CD4-positive, alpha-beta T cell treated with Interferon alpha-2 for 1 hour (primary cell): ENCODE measurements around the gene C5AR1.
"Not testable (repeated sequence)": the region's sequence is repeated elsewhere in the genome, so short reads cannot be mapped to it uniquely, and the experiment has no call there.

Experiments used
- DNase-seq, 2 donors: peaks; one replicate each; pipeline ENCODE4 v3.0.0-alpha.2; 2020 to 2022

C5AR1 gene

DNA sequence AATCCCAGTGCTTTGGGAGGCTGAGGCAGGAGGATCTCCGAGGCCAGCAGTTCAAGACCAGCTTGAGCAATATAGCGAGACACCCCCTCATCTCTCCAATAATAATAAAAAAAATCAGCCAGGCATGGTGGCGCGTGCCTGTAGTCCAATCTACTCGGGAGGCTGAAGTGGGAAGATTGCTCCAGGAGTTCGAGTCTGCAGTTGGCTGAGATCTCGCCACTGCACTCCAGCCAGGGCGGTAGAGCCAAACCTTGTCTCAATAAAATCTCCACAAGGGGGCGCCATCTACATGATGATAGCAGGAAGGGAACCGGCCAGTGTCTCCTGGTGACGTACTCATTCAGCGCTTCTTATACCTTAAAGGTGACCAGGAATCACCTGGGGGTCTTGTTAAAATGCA lies 13.6 kb upstream of the C5AR1 start:
- DNase-seq, result peak; percentile 79 to 87

DNA sequence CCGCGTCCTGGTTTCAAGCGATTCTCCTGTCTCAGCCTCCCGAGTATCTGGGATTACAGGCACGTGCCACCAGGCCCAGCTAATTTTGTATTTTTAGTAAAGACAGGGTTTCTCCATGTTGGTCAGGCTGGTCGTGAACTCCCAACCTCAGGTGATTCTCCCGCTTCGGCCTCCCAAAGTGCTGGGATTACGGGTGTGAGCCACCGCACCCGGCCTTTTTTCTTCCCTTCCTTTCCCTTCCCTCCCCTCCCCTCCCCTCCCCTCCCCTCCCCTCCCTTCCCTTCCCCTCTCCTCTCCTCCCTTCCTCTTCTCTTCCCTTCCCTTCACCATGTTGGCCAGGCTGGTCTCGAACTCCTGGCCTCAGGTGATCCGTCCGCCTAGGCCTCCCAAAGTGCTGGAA lies 8.8 kb upstream of the C5AR1 start:
- not testable (repeated sequence) for DNase-seq

DNA sequence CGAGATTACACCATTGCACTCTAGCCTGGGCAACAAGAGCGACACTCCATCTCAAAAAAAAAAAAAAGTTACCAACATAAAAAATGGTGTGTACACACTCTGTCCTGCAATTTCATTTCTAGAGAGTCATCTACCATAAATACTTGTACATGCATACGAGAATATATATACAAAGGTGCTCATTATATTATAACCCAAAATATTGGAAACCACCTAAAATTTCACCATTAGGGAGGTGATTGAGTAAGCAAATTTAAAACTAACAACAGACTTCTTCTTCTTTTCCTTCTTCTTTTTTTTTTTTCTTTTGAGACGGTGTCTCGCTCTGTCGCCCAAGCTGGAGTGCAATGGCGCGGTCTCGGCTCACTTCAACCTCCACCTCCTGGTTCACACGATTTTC lies 7.4 kb upstream of the C5AR1 start:
- DNase-seq, result no peak

DNA sequence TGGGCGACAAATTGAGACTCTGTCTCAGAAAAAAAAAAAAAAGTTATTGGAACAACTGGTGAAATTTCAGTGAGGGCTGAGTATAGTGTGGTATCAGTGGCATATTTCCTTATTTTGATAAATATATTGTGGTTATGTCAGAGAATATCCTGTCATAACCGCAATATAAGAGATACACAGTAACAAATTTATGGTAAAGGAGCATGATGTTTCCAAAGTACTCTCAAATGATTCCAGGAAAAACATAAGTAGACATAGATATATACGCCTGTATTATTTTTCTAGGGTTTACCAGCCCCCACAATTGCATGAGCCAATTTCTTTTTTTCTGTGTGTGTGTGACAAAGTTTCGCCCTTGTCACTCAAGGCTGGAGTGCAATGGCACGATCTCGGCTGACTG lies 5.7 kb upstream of the C5AR1 start:
- no peak for DNase-seq

DNA sequence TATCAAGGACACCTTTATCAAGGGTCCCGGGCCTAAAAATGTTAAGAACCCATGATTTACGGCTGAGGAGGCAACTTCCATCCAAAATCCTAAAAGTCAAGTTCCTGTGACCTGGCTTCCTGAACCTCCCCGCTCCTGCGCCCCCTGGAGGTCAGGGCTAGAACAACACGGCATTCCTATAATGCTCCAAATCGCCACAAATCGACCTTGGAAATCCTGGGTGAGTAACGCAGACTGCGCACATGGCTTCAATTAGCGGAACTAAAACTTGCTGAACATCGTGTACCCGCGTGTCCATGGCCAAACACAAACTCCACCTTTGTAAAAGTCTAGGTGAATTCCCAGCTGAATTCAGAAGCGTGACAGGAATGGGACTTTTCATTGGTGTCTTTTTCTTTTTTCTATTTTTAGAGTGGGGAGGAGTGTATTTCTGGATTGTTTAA lies 4.3 kb upstream of the C5AR1 start:
- peak; percentile 41 to 59 for DNase-seq

DNA sequence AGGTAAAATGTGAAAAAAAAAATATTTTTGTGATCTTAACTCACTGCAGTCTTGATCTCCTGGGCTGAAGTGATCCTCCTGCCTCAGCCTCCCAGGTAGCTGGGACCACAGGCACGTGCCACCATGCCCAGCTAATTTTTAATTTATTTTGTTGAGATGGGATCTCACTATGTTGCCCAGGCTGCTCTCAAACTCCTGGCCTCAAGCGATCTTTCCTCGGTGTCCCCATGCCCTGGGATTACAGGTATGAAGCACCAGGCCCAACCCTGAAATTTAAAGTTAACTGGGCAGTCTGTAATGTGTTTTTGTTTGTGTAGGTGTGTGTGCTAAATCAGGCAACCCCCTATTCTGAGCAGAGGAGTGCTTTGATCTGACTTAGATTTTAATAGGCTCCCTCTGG lies 3.4 kb upstream of the C5AR1 start:
- DNase-seq, result no peak

DNA sequence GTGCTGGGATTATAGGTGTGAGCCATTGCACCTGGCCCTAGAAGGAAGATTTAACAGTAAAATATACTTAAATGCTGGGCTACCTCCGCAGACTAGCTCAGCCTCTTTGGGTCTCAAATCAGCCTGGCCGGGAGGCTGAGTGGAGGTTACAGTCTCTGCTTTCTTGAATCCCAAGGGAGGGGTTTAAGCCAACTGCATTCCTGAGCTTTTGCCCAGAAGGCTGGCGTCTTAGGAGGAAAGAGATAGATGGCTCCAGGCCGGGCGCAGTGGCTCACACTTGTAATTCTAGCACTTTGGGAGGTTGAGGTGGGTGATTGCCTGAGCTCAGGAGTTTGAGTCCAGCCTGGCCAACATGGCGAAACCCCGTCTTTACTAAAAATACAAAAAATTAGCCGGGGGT lies 623 bp upstream of the C5AR1 start:
- DNase-seq, result no peak

DNA sequence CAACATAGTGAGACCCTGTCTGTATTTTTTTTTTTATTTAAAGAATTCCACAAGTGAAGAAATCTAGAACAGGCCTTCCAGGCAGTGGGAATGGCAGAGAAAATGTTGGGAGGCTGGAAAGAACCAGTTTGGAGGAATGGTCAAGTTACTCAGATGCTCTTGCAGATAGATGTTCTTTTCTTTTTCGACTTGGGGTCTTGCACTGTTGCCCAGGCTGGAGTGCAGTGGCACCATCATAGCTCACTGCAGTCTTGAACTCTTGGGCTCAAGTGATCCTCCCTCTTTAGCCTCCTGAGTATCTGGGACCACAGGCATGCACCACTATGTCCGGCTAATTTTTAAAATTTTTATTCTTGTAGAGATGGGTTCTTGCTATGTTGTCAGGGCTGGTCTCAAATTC lies 662 bp downstream of the C5AR1 start:
- DNase-seq, result no peak

DNA sequence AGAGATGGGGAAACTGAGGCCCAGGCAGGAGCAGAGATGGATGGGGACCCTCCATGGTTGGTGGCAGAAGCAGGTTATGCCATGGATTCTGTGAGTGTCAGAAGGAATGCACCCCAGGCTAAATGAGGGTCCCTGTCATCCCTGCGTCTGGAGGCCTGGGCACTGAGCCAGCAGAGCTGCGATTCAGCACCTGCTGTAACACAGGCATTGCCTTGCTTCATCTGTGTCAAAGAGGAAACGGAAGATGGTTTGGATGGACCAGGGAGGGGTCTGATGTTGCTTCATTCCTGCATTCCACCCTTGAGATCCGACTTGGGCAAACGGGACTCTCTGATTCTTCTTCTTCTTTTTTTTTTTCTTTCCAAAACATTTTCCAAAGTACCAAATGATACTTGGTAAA lies 1.2 kb downstream of the C5AR1 start:
- peak in 1 of 2 donors; percentile 31 for DNase-seq

DNA sequence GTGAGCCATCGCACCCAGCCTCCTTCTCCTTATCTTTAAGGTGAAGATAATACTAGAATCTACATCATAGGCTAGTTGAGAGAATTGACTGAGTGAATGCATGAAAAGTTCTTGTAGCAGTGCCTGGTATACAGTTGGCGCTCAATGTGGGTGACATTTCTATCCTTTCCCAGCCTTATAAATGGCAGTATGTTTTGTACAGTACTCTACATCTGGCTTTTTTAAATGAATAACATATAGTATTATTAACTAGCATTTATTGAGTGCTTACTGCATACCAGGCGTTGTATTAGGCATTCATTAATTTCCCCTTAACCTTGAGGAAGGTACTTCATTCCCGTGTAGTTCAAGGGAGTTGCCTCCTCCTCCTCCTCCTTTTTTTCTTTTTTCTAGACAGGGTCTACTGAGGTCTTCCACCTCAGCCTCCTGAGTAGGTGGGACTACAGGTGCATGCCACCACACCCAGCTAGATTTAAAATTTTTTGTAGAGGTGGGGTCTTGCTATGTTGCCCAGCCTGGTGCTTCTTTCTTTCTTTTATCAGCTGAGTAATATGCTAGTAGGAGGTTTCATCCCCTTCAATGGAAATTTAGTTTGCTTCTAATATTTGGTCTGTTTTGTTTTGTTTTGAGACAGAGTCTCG lies 2.8 kb downstream of the C5AR1 start:
- DNase-seq, result no peak

DNA sequence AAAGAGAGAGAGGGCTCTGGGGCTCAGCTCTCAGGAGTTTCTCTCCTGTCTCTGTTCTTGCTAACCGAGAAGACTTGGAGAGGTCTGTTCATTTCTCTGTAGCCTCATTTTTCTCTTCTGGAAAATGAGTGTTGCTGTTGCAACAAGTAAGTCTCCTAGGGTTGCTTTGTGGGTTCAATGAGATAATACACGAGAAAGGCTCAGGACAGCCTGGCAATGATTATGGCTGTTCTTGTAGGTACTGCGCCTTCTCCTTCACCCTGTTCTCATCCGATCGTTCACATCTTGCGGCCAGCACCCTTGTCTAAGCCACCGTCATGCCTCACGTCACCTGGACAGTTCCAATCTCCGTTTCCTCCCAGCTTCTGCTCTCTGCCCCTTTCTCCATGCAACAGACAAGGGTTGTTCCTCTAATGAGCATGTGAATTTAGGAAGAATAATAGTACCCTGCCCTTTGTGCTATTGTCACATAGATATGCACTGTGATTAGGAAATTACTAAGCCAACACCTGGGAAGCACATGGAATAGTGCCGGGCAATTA lies 4.2 kb downstream of the C5AR1 start:
- no peak for DNase-seq

DNA sequence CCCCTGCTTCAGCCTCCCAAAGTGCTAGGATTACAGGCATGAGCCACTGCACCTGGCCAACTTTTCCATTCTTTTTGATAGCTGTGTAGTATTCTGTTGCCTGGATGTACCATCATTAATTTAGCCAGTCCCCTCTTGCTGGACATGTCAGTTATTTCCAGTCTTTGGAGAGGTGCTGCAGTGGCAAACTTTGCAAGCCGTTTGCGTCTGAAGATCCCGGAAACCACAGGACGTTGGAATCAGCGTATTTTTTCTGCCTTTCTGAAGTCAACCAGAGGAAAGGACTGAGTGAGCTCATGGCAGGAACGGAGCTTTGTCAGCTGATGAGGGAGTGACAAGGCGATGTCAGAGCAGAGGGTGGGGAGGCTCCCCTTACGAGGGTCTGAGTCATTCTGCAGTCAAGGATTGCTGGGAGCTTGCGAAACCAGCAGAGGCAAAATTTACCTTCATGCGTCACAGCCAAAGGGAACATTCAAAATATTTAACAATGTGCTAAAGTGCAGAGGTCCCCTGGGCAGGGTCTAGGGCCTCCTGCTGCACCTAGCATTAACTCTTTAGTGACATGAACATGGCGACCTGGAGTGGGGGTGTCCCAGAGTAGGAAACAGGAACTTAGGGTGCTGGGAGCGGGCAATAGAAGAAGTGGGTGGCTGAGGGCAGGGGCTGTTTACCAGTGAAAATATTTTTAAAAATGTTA lies 5.6 kb downstream of the C5AR1 start:
- peak in 1 of 2 donors; percentile 77 for DNase-seq

DNA sequence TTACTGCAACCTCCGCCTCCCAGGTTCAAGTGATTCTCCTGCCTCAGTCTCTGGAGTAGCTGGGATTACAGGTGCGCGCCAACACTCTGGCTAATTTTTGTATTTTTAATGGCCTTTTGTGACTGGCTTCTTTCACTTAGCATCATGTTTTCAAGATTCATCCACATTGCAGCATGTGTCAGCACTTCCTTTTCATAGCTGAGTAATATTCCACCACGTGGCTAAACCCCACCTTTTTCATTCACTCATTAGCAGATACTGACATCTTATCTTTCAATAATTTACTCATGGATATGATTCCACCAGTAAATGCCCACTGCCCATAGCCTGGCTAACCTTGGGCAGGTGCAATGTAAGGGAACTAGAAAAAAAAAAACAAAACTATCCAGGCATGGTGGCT lies 6.9 kb downstream of the C5AR1 start:
- DNase-seq, result no peak

DNA sequence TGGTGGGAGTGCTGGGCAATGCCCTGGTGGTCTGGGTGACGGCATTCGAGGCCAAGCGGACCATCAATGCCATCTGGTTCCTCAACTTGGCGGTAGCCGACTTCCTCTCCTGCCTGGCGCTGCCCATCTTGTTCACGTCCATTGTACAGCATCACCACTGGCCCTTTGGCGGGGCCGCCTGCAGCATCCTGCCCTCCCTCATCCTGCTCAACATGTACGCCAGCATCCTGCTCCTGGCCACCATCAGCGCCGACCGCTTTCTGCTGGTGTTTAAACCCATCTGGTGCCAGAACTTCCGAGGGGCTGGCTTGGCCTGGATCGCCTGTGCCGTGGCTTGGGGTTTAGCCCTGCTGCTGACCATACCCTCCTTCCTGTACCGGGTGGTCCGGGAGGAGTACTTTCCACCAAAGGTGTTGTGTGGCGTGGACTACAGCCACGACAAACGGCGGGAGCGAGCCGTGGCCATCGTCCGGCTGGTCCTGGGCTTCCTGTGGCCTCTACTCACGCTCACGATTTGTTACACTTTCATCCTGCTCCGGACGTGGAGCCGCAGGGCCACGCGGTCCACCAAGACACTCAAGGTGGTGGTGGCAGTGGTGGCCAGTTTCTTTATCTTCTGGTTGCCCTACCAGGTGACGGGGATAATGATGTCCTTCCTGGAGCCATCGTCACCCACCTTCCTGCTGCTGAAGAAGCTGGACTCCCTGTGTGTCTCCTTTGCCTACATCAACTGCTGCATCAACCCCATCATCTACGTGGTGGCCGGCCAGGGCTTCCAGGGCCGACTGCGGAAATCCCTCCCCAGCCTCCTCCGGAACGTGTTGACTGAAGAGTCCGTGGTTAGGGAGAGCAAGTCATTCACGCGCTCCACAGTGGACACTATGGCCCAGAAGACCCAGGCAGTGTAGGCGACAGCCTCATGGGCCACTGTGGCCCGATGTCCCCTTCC lies 10.5 kb downstream of the C5AR1 start:
- DNase-seq, result no peak

DNA sequence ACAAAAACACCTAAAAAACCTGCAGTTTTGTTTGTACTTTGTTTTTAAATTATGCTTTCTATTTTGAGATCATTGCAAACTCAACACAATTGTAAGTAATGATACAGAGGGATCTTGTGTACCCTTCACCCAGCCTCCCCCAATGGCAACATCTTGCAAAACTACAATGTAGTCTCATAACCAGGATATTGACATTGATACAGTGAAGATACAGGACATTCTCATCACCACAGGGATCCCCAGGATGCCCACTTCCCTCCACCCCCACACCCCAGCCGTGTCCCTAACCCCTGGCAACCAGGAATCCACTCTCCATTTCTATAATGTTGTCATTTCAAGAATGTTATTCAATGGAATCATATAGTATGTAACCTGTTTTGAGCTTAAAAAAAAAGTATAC lies 12.0 kb downstream of the C5AR1 start:
- no peak for DNase-seq

DNA sequence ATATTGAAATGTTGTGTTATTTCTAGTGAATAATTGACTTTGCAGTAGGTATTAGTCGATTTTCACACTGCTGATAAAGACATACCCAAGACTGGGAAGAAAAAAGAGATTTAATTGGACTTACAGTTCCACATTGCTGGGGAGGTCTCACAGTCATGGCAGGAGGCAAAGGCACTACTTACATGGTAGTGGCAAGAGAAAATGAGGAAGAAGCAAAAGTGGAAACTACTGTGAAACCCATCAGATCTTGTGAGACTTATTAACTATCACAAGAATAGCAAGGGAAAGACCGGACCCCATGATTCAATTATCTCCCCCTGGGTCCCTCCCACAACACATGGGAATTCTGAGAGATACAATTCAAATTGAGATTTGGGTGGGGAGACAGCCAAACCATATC lies 12.4 kb downstream of the C5AR1 start:
- no peak for DNase-seq

DNA sequence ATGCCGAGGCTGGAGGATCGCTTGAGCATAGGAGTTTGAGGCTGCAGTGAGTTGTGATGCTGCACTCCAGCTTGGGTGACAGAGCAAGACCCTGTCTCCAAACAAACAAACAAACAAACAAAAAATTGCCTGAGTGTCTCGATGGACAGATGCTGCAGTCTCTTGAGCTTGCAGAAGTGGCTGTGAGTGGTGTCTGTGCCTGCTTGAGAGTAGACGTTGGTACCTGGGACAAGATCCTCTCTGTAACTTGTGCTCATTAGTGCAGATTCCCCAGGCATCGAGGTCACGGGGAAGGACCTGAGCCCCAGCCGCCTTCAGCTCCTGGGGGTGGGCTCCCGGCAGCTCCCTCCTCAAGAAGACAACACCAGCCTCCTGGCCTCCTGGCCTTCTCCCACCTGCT lies 13.7 kb downstream of the C5AR1 start:
- DNase-seq, result no peak

DNA sequence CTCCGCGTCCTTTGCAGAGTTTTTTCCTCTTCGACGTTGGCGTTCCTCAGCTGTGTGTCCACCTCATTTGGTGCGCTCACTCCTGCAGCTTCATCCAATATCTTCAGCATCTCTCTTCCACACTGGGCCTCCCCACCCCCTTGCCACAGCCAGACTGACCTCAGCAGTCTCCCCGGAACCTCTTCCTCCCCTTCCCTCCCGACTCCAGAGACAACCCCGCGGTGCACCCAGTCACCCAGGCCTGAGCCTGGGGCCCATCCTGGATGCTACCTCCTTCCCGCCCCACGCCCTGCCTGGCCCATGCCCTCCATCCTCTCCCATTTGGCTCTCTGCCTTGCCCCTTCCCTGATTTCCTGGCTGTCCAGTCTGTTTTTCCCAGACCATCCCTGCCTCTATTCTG lies 14.2 kb downstream of the C5AR1 start:
- no peak for DNase-seq

DNA sequence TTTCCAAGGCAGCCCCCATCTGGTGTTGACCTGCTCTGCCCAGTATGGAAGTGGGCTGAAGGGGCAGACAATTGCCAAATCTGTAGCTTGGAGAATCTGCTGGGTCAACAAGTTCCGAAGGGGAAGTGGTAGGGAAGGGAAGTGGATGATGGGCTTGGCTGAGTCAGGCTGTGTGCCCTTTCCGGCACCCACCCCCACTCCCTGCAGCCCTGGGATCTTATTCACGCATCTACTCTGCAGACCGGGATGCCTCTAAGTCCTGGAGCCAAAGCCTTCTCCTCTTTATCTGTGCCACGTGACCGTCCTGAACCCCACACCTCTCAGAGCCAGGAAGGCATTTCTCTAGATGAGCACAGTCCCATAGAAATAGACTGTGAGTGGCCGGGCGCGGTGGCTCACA lies 14.8 kb downstream of the C5AR1 start:
- DNase-seq, result peak in 1 of 2 donors; percentile 61

DNA sequence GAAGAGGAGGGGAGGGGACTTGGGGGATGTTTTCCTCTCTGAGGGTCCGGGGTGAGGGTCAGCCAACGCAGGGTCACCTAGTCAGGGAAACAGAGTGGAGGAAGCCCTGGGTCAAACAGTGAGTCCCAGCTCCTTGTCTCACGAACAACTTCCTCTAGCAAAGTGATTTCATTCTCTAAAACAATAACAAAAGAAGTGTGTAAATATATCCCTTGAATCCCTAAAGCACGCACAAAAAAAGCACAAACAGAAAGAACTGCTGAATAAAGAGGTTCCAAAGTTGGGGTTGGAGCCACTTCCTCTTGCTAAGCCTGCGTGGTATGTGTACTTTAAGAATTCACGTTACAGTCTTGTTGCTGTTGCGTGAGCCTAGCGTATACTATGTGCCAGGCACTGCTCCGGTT lies 20.8 kb downstream of the C5AR1 start:
- DNase-seq, result no peak

DNA sequence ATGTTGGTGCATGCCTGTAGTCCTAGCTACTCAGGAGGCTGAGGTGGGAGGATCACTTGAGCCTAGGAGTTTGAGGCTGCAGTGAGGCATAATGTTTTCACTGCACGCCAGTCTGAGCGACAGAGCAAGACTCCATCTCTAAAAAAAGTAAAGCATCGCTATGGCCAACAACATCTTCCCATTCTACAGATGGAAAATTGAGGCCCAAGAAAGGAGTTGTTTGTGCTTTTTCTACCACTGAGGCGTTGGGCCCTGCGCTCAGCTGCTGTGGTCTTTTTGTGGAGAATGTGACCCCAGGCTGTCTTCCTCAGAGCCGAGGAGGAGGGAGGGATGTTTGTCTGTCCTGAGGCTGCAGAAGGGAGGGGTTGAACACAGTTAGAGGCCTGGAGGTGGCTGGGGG lies 21.8 kb downstream of the C5AR1 start:
- DNase-seq, result no peak

DNA sequence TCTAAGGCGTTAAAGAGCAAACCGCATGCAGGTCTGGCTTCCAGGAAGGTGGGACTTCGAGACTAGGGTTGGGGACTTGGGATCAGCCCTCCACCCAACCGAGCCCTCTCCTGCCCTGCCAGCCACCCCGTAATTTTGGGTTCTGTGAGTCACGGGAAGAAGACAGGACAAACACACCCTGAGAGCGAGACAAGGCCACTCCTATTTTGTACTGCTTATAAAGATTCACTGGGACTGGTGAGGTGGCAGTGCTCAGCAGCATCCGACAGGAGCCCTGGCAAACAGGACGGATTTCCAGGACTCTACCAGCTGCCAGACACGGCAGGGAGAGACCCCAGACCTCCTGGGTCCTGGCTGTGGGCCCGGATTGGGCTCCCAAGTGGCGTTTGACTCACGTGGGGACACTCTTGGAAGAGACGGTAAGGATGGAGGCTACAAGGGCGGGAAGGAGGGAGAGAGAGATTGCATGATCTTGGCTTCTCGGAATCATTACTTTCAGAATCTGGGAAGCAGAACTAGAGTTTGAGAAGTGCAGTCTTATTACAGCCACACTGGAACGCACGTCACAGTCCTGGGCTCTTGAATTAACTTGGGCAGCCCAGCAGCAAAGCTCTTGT lies 22.4 kb downstream of the C5AR1 start, which contains the start of gene C5AR2:
Gene C5AR2, plus strand, starts transcription at position 245 of the 617 bp plus-strand sequence. CDS start 8,625 bp downstream, outside the sequence.
- DNase-seq, result no peak
